HG03066 (cell line): ENCODE data around the gene COX7A2L.

ENCODE experiments used
- ATAC-seq: cut with Tn5 transposase; IDR thresholded peaks from one replicate; pipeline ENCODE4 v1.9.1; 2021; ENCODE audit warnings: low read depth; ENCODE audit not compliant: unreplicated experiment

Gene COX7A2L

DNA sequence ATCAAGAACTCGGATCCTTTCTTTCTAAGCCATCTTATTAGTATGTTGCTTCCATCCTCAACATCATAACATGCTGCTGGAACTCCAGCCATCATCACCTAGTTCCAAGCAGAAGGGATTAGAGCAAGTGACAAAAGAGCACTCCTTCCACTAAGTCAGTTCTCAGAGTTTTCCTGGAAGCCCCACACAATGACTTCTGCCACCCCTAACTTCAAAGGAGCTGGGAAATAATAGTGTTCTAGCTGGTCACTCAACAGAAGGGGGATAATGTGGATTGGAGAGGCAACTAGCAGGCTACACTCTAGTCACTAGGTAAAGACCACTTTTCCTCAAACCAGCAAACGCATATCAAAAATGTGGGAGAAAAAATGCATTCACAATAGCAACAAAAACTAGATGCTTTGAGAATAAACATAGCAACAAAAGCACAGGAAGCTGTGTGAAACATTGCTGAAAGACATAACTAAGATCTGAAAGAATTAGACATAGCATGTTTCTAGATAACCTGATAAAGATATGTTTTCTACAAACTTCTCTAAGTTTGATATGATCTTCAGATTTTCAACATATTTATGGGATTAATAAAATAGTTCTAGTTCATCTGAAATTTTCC lies 39.5 kb downstream of the COX7A2L start:
- ATAC-seq, result no peak

DNA sequence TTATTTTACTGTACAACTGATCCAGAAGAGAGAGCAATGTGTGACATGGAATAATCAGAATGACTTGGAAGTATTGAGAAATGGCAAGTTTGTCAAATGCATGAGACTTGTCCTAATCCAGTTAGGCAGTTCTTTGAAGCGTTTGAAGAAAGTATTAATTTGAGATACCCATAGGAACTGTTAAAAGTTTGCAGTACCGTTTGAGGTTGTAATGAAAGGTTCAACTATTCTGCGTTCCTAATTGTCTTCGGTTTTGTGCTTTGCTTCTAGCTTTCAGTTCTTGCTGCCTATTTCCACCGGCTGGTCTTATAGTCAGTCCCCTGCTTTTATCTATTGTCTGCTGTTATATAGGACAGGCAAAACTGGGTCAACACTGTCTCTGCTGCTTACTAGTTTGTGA lies 41.8 kb downstream of the COX7A2L start:
- ATAC-seq, result no peak

DNA sequence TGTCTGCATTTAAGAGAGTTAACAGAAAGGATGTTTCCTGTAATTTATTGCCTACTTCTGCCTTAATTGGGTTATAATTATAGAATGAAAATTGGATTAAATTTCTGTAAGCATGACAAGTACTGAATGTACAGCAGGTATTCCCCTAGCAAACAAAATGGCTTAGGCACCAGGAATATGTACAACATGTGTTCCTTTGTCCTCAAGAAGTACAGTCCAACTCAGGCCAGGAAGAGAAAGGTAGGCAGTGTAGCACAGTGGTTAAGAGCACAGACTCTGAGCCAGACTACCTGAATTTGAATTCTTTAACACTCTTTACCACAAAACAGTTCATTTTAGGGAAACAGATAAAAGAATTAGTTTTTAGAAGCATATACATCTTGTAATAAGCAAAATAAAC lies 43.1 kb downstream of the COX7A2L start:
- no peak for ATAC-seq

DNA sequence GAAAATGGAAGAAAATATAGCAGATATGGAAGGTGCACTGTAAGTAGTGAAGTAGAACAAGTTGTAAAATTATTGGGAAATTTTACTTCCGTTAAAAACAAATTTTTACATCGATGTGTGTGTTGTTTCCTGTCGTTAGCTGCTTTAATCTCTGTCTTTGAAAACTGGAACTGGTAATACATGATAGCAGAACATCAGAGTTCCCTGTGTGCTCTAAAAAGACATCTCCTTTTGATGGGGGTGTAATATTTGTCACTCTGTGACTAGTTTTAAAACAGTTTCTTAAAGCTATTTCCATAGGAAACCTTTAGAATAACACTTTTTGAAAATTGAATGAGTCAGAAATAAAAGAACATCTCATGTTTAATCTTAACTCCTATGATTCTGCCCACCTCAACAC lies 43.5 kb downstream of the COX7A2L start:
- no peak for ATAC-seq

DNA sequence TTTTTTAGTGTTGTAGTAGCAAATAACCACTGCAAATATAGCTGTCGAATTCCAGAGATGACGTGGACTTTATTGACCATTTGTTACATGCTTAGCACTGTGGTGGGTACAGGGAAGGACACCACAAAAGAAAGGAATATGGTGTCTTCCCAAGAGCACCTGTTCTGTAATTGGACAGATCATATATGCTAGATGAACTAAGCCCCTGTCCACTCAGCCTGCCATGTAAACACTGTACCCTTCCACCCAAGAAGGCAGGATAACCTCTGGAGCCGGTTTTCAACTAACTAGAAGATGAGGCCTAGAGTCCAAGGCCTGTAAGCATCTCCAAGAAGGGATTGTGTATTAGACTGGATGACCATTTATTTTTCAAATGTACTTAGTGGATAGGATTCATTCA lies 44.1 kb downstream of the COX7A2L start:
- ATAC-seq, result no peak

DNA sequence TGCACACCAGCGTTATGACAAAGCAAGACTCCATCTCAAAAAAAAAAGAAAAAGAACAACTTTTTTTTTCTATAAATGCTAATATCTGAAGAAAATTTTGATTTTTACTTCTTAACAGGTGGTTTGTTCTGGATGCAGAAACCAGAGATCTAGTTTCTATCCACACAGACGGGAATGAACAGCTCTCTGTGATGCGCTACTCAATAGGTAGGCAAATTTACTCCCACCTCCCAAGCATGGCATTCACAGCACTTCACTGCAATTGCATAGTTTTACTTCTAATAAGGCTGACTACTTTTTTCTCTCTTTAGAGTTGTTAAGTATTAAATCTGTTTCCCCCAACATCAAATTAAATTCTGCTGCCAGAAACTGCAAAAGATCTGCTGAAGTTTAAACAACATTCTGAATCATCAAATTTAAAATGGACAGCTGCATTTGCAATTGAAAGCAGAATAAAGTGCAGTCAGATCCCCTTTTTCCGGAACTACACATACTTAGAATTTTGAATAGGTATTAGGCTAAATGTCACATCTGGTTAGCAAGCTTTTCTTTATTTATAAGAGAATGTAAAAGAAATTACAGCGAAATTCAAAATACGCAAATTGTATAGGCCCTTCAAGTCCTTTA lies 45.1 kb downstream of the COX7A2L start:
- no peak for ATAC-seq

DNA sequence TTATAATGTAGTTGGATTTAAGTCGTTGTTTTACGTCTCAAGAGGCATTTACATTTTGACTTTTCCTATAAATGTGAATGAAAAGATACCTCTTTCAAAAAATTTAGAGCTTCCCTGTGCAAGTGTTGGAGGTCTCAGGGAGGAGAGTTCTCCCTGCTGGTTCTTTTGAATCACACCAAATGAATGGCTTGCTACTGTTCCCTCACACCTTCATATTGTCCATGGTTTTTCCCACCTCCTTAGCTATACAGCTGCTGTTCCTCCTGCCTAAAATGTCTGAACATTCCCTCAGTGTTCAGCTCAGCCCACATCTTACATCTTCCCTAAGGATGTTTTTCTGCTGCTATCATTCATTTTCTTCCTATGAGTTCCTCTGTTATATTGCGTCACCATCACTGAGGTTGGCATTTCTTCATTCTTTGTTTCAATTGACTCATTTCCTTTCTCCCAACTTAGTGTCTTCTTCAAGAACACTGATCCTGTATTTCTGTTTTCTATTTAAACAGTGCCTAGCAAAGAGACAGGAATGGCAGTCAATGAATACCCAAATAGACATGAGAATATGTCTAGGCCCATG lies 46.0 kb downstream of the COX7A2L start:
- ATAC-seq, result no peak

DNA sequence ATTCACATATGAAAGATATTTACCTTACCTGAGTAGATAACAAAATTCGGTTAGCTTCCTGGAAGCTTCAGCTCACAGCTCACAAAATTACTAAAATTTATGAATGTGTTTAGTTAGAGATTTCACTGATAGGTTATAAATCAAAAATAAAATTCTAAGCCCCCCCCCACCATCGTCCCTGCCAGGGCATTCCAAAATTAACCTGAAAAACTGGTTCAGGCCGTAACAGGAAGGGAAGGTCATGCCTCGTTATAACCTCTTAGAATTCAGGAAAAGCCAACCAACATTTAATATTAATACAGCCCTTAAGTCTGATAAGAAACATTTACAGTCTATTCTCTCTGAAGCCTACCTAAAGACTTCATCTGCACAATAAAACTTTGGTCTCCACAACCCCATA lies 48.9 kb downstream of the COX7A2L start:
- no peak for ATAC-seq

DNA sequence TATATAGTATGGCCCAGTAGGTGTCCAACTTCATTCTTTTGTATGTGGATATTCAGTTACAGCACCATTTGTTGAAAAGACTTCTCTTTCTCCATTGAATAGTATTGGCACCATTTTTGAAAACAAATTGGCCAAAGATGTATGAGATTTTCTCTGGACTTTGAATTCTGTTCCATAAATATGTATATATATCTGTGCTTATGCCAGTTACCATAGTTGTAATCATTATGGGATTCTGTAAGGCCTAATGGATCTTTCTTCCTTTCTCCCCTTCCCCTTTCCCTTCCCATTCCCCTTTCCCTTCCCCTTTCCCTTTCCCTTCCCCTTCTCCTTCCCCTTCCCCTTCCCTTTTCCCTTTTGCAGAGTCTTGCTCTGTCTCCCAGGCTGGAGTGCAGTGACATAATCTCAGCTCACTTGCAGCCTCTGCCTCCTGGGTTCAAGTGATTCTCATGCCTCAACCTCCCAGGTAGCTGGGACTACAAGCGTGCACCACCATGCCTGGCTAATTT lies 51.0 kb downstream of the COX7A2L start:
- ATAC-seq, result no peak

DNA sequence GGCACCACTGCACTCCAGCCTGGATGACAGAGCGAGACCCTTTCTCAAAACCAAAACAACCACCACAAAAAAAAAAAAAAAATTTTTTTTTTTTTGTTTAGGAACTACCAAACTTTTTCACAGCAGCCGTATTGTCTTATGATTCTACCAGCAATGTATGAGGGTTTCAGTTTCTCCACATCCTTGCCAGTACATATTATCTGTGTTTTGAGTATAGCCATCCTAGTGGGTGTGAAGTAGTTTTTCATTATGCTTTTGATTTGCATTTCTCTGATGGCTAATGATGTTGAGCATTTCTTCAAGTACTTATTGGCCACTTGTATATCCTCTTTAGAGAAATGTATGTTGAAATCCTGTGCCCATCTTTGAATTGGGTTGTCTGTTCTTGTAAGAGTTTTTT lies 51.7 kb downstream of the COX7A2L start:
- no peak for ATAC-seq

DNA sequence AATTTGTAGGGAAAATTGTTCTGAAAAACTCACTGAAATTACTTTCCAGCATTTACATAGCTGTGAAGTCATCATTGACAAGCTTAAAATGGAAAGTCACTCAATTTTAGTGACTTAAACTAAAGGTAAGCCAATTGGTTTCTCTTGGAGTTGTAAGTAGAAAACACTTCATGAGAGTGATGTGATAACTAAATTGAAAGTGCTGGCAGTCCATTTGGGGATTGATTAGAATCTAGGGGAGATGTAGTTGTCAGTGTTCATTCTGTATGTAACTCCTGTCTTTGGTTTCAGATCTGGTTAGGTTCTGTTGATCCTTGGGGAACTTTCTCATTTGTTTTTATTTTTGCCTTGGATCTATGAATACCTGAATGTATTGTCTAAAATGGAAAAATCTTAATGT lies 53.8 kb downstream of the COX7A2L start:
- ATAC-seq, result no peak

DNA sequence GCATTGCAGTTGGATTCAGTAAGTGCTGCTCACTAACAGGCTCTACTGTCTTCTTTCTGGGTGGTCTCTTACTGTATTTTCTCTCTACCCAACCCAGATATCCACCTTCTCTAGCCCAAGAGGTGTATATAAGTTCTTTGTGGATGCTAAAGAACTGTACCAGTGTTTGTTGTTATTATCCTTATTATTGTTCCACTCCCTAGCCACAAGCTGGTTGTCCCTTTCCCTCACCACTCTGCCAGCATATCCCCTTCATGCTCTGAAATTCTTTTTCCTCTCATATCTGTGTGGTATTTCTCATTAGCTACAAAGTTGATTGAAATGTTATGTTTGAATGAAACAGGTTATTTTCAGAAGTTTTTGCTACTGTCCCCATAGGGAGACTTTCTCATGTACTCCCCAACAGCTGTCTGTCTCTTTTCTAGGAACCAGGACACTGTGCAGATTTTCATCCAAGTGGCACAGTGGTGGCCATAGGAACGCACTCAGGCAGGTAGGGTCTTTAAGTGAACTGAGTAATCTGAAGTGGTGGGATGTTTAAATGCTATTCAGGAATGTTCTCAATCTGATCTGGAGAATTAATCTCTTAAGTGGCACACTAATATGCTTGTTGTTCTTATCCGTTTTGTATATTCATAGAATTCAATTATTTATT lies 56.8 kb downstream of the COX7A2L start:
- no peak for ATAC-seq

DNA sequence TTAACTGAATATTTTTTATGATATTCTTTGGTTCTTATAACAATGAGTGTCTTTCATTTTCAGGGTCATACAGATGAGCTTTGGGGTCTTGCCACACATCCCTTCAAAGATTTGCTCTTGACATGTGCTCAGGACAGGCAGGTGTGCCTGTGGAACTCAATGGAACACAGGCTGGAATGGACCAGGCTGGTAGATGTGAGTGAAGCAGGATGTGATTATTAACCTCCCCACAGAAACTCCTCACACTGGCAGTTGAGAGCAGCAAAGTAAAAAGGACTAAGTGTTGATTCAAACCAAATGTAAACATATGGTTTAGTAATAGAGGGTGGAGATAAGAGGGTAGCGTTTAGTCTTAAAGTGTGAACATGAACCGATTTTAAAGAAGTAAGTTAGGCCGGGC lies 57.8 kb downstream of the COX7A2L start:
- ATAC-seq, result no peak

DNA sequence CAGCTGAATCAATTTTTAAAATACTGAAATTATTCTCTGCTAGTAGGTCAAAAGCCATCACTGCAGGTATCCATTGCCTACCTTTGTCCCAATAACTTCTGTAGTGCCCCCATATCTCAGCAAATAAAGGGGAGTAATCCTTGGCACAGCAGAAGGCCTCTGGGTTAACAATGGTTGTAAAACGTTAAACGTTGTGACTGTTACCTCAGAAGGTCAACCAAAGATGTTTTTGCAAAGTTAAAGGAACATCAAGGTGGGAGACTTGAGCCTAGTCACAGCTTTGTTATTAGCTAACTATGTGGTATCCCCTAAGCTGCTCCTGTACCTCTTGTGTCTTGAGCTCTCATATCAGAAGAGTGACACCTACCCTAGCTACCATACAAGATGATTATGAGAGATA lies 60.5 kb downstream of the COX7A2L start:
- ATAC-seq, result no peak
